HepG2 (cell line): ENCODE data around the gene ZNF513. TPM values are rescaled to one million over a fixed set of nuclear protein-coding genes. Genes with fewer than 3 reads are reported as not detected.
A peak's percentile ranks its signal among the peaks of the same experiment; 100 is the strongest.

ENCODE experiments used
- DRAP1 ChIP-seq: IDR thresholded peaks from 2 replicates; pipeline ENCODE4 v1.6.1; 2016; ENCODE audit warnings: missing genetic modification reagents, missing compliant biosample characterization
- HIVEP1 ChIP-seq: sonication (generic); formaldehyde crosslinking; IDR thresholded peaks from 2 replicates; pipeline ENCODE4 v1.4.0; 2020; ENCODE audit warnings: mild to moderate bottlenecking, missing genetic modification reagents
- MAF1 ChIP-seq: sonication (generic); formaldehyde crosslinking; IDR thresholded peaks from 2 replicates; pipeline ENCODE4 v1.5.0; 2020; ENCODE audit warnings: missing genetic modification reagents, borderline replicate concordance
- MXD4 ChIP-seq: IDR thresholded peaks from 2 replicates; pipeline ENCODE4 v1.6.1; 2016; ENCODE audit warnings: mild to moderate bottlenecking, missing biosample characterization, missing genetic modification reagents
- NKX3-1 ChIP-seq: sonication (generic); formaldehyde crosslinking; IDR thresholded peaks from 2 replicates; pipeline ENCODE4 v1.5.0; 2020; ENCODE audit warnings: missing genetic modification reagents
- PCBP2 ChIP-seq: fragments of 200-400 bp; formaldehyde crosslinking; optimal IDR thresholded peaks from 2 replicates; pipeline ENCODE3; 2018; ENCODE audit warnings: low read length, low read depth; ENCODE audit not compliant: poor library complexity, severe bottlenecking
- PHF21A ChIP-seq: sonication (generic); formaldehyde crosslinking; IDR thresholded peaks from 2 replicates; pipeline ENCODE4 v1.5.0; 2020; ENCODE audit warnings: mild to moderate bottlenecking, missing genetic modification reagents
- POLR2A ChIP-seq, 2 experiments: IDR thresholded peaks; 2 replicates each; pipeline ENCODE4 v1.6.1; 2011; ENCODE audit warnings: low read depth in 2 of 2, low read length in 2 of 2, mild to moderate bottlenecking in 1 of 2, moderate library complexity in 1 of 2; ENCODE audit not compliant: insufficient read depth in 1 of 2
- RBFOX2 ChIP-seq: fragments of 200-400 bp; formaldehyde crosslinking; IDR thresholded peaks from 2 replicates; pipeline ENCODE4 v1.6.1; 2017; ENCODE audit warnings: low read depth, mild to moderate bottlenecking, low read length
- SMAD9 ChIP-seq: sonication (generic); formaldehyde crosslinking; IDR thresholded peaks from 2 replicates; pipeline ENCODE4 v1.5.1; 2020; ENCODE audit warnings: mild to moderate bottlenecking, missing genetic modification reagents
- SNAPC5 ChIP-seq: sonication (generic); formaldehyde crosslinking; IDR thresholded peaks from 2 replicates; pipeline ENCODE4 v1.8.1; 2023; ENCODE audit warnings: mild to moderate bottlenecking, missing genetic modification reagents, borderline replicate concordance
- SP1 ChIP-seq, 2 experiments: fragments of 450-650 bp in 1 of 2; sonication (generic) in 1 of 2; formaldehyde crosslinking in 1 of 2; IDR thresholded peaks; 2 replicates each; pipeline versions ENCODE4 v1.4.0 to v1.6.1; 2016 to 2020; ENCODE audit warnings: missing genetic modification reagents in 1 of 2
- SSRP1 ChIP-seq: IDR thresholded peaks from 2 replicates; pipeline ENCODE4 v1.6.1; 2016; ENCODE audit warnings: control low read depth
- TOE1 ChIP-seq: sonication (generic); formaldehyde crosslinking; IDR thresholded peaks from 2 replicates; pipeline ENCODE4 v1.4.0; 2020; ENCODE audit warnings: mild to moderate bottlenecking, missing genetic modification reagents
- ZFP82 ChIP-seq: sonication (generic); formaldehyde crosslinking; IDR thresholded peaks from 2 replicates; pipeline ENCODE4 v1.5.1; 2020; ENCODE audit warnings: mild to moderate bottlenecking, missing genetic modification reagents, borderline replicate concordance
- ZFX ChIP-seq: sonication (generic); formaldehyde crosslinking; IDR thresholded peaks from 2 replicates; pipeline ENCODE4 v1.4.0; 2020; ENCODE audit warnings: mild to moderate bottlenecking, low read depth, missing genetic modification reagents, moderate library complexity
- ZFY ChIP-seq: sonication (generic); formaldehyde crosslinking; IDR thresholded peaks from 2 replicates; pipeline ENCODE4 v1.4.0; 2020; ENCODE audit warnings: missing genetic modification reagents
- ZNF18 ChIP-seq: sonication (generic); formaldehyde crosslinking; IDR thresholded peaks from 2 replicates; pipeline ENCODE4 v1.8.0; 2022; ENCODE audit warnings: mild to moderate bottlenecking, missing genetic modification reagents; ENCODE audit not compliant: insufficient replicate concordance
- ZNF350 ChIP-seq: sonication (generic); formaldehyde crosslinking; IDR thresholded peaks from 2 replicates; pipeline ENCODE4 v1.4.0; 2020; ENCODE audit warnings: mild to moderate bottlenecking, low read depth, missing genetic modification reagents, borderline replicate concordance
- ZNF670 ChIP-seq: sonication (generic); formaldehyde crosslinking; IDR thresholded peaks from 2 replicates; pipeline ENCODE4 v1.8.0; 2022; ENCODE audit warnings: mild to moderate bottlenecking, missing genetic modification reagents, borderline replicate concordance
- ZNF709 ChIP-seq: sonication (generic); formaldehyde crosslinking; IDR thresholded peaks from 2 replicates; pipeline ENCODE4 v1.5.0; 2020; ENCODE audit warnings: mild to moderate bottlenecking, missing genetic modification reagents
- polyA plus RNA-seq, 8 experiments: library from polyadenylated mRNA; depleted of rRNA in 3 of 8; stranded (reverse) in 7 of 8; unstranded in 1 of 8; fragments of >200 nt; fragmentation: Illumina TruSeq in 4 of 8; extraction: Trizol in 4 of 8; gene quantifications; 2 replicates each; pipeline versions ENCODE4 v1.2.1 to v1.2.3, GENCODE V29; 2011 to 2016; ENCODE audit warnings: low read depth in 4 of 8, missing spikeins in 1 of 8, mixed read lengths in 1 of 8; ENCODE audit not compliant: insufficient read depth in 1 of 8
- total RNA-seq, 5 experiments: library from RNA; depleted of rRNA; stranded (reverse); fragments of >200 nt; fragmentation: Illumina TruSeq; extraction: Trizol; gene quantifications; 2 replicates each; pipeline ENCODE4 v1.2.3, GENCODE V29; 2016; ENCODE audit warnings: low read depth in 1 of 5
- TF ChIP-seq, protein P1 (sequence below): sonication (generic); formaldehyde crosslinking; IDR thresholded peaks from 2 replicates; pipeline ENCODE4; 2020; ENCODE audit warnings: missing genetic modification reagents, mild to moderate bottlenecking, borderline replicate concordance
- TF ChIP-seq, protein P2 (sequence below): sonication (generic); formaldehyde crosslinking; IDR thresholded peaks from 2 replicates; pipeline ENCODE4 v1.5.0; 2020; ENCODE audit warnings: missing genetic modification reagents

Gene ZNF513
- total and polyA plus RNA-seq, 2 of the 13 experiments (the other 11 are each of a cell fraction or from before 2014, with no cell fraction given) = 4.9 to 6.3 TPM

DNA sequence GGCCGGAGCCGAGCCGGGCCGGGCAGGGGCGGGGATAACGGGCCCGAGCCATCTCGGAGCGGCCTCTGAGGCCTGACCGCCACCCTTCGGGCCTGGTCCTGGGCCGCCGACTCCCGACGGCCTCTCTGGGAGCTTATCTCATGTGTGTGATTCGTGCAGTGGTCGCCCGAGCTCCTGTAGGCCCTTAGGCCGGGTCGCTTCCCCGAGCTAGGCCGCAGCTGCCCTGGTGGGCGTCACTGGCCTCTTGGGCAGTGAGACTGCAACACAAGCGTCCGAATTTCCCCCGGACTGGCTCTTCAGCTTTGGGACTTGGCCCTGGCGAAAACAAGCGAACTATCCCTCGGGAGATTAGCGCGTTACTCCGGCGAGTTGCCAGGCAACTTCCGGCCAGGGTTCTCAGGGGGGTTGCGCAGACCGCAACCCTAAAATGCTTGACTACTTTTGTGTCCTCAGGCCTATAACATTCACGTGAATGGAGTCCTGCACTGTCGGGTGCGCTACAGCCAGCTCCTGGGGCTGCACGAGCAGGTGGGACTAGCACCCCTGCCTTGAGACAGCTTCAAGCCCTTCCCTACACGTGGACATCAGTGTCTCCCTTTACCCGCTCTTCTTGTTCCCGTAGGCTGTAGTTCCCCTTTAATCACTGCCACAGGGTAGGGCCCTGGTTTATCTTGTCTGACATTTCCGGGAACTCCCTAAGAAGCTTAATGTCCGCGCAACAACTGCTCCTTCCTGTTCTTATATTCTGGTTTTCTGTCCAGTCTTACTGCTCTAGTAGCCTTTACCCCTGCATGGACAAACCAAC is 9.5 kb downstream of the ZNF513 start (continued):
- TF ChIP-seq RBFOX2 = peak; percentile 7; the same call in 1 of the 2 replicates
- TF ChIP-seq ZNF709 = no peak; the same call in 1 of the 2 replicates
- TF ChIP-seq SP1 (IDR thresholded peaks at IDR 0.05) = no peak
- no peak for TF ChIP-seq SP1 (CRISPR knock-in tag; IDR thresholded peaks at IDR 0.05)
- TF ChIP-seq HIVEP1 = no peak
- TF ChIP-seq SNAPC5 = 0 out of 2 replicates have a peak, but pooled peaks have one; percentile 5
- TF ChIP-seq TOE1 (CRISPR knock-in tag) = no peak; the same call in 1 of the 2 replicates
- peak; percentile 16; the same call in 1 of the 2 replicates for TF ChIP-seq ZNF350 (CRISPR knock-in tag)
- no peak for TF ChIP-seq PHF21A (CRISPR knock-in tag)
- TF ChIP-seq ZNF670 (CRISPR knock-in tag) = peak; percentile 6; the same call in 1 of the 2 replicates
- TF ChIP-seq, protein P1, sequence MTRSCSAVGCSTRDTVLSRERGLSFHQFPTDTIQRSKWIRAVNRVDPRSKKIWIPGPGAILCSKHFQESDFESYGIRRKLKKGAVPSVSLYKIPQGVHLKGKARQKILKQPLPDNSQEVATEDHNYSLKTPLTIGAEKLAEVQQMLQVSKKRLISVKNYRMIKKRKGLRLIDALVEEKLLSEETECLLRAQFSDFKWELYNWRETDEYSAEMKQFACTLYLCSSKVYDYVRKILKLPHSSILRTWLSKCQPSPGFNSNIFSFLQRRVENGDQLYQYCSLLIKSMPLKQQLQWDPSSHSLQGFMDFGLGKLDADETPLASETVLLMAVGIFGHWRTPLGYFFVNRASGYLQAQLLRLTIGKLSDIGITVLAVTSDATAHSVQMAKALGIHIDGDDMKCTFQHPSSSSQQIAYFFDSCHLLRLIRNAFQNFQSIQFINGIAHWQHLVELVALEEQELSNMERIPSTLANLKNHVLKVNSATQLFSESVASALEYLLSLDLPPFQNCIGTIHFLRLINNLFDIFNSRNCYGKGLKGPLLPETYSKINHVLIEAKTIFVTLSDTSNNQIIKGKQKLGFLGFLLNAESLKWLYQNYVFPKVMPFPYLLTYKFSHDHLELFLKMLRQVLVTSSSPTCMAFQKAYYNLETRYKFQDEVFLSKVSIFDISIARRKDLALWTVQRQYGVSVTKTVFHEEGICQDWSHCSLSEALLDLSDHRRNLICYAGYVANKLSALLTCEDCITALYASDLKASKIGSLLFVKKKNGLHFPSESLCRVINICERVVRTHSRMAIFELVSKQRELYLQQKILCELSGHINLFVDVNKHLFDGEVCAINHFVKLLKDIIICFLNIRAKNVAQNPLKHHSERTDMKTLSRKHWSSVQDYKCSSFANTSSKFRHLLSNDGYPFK (CRISPR knock-in tag) = no peak; the same call in 1 of the 2 replicates
- TF ChIP-seq SMAD9 (CRISPR knock-in tag) = no peak; the same call in 1 of the 2 replicates
- no peak for TF ChIP-seq MAF1 (CRISPR knock-in tag)
- TF ChIP-seq ZFP82 (CRISPR knock-in tag) = 0 out of 2 replicates have a peak, but pooled peaks have one; percentile 71
- peak; percentile 21; the same call in 1 of the 2 replicates for TF ChIP-seq SSRP1 (CRISPR knock-in tag)
- no peak for TF ChIP-seq DRAP1 (CRISPR knock-in tag)
- TF ChIP-seq PCBP2 = no peak
- TF ChIP-seq, protein P2, sequence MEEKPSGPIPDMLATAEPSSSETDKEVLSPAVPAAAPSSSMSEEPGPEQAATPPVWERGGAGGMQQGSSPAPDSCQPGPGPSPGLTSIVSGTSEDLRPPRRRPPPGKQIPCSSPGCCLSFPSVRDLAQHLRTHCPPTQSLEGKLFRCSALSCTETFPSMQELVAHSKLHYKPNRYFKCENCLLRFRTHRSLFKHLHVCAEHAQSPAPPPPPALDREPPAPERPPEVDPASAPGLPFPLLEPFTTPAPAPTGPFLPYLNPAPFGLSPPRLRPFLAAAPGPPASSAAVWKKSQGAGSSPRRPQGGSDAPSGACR (CRISPR knock-in tag) = peak; percentile 4; the same call in 1 of the 2 replicates
- TF ChIP-seq NKX3-1 (CRISPR knock-in tag) = peak; percentile 69; the same call in 1 of the 2 replicates
- TF ChIP-seq ZFX (CRISPR knock-in tag) = peak; percentile 94
- TF ChIP-seq POLR2A (IDR thresholded peaks at IDR 0.05; ENCODE audit: insufficient read depth in 1 of 2, low read depth in 2 of 2, low read length in 2 of 2) = peak in 1 of 2 experiments; percentile 68; a peak in 1 of 4 replicates
- peak; percentile 35; the same call in 1 of the 2 replicates for TF ChIP-seq MXD4
- peak; percentile 96 for TF ChIP-seq ZFY (CRISPR knock-in tag)
- TF ChIP-seq ZNF18 (CRISPR knock-in tag) = no peak
